BLaER1 (cell line): ENCODE results near the gene SEMA4B.
"Not testable (repeated sequence)": the region's sequence is repeated elsewhere in the genome, so short reads cannot be mapped to it uniquely, and the experiment has no call there.

ENCODE experiments used
- H3K27ac ChIP-seq: shearing (Covaris generic); formaldehyde crosslinking; 2 replicates; pipeline ENCODE4 v1.8.1; 2022
- H3K27me3 ChIP-seq: shearing (Covaris generic); formaldehyde crosslinking; 2 replicates; pipeline ENCODE4 v1.8.1; 2022
- H3K36me3 ChIP-seq: shearing (Covaris generic); formaldehyde crosslinking; 2 replicates; pipeline ENCODE4 v1.8.1; 2022
- H3K4me1 ChIP-seq: shearing (Covaris generic); formaldehyde crosslinking; 2 replicates; pipeline ENCODE4 v1.8.1; 2022
- H3K4me2 ChIP-seq: shearing (Covaris generic); formaldehyde crosslinking; 2 replicates; pipeline ENCODE4 v1.8.1; 2022
- H3K4me3 ChIP-seq: shearing (Covaris generic); formaldehyde crosslinking; 2 replicates; pipeline ENCODE4 v1.8.1; 2022
- H3K9ac ChIP-seq: shearing (Covaris generic); formaldehyde crosslinking; 2 replicates; pipeline ENCODE4 v1.8.1; 2022
- H3K9me3 ChIP-seq: shearing (Covaris generic); formaldehyde crosslinking; 2 replicates; pipeline ENCODE4 v1.8.1; 2022
- H4K20me1 ChIP-seq: shearing (Covaris generic); formaldehyde crosslinking; 2 replicates; pipeline ENCODE4 v1.8.1; 2022
- Cebpa-rat ChIP-seq: shearing (Covaris generic); IDR thresholded peaks from 2 replicates; pipeline ENCODE4 v1.8.1; 2022

The SEMA4B gene

GRCh38 chr15:90243943-90244639 is 43.0 kb downstream of the SEMA4B start:
- Histone ChIP-seq H3K4me1 (peaks cover 4% of the 10 kb centered on the region), H3K27me3 (peaks cover 3% of the 10 kb centered on the region; the same call in 1 of the 2 replicates), H3K4me2 (no peak overlapping the region), H3K4me3 (no peak overlapping the region), H3K9me3 (no peaks in the 10 kb centered on the region), H3K9ac (no peak overlapping the region), H3K27ac (no peak overlapping the region), H3K36me3 (peaks cover 19% of the 10 kb centered on the region), H4K20me1 (no peaks in the 10 kb centered on the region)
- TF ChIP-seq Cebpa-rat: no peak

- Histone ChIP-seq H3K4me1 (peaks cover 15% of the 10 kb centered on the region), H3K36me3 (no peaks in the 10 kb centered on the region), H3K27me3 (peaks cover 16% of the 10 kb centered on the region), H3K27ac (no peak overlapping the region), H4K20me1 (no peaks in the 10 kb centered on the region), H3K9me3 (no peaks in the 10 kb centered on the region), H3K9ac (no peak overlapping the region), H3K4me2 (peak overlapping the region; percentile 96), H3K4me3 (no peak overlapping the region)
- no peak for TF ChIP-seq Cebpa-rat
These were observed 47.7 kb downstream of the SEMA4B start for GRCh38 chr15:90248789-90249202.

GRCh38 chr15:90249203-90249863 is 48.2 kb downstream of the SEMA4B start, which contains the start of gene TTLL13:
Gene TTLL13, plus strand, starts transcription at chr15:90249556. Its CDS starts 1,075 bp downstream, at chr15:90250631.
- Histone ChIP-seq H3K4me2 (peak within 1 kb of the TSS; percentile 96), H3K27ac (no peak within 1 kb of the TSS), H3K4me3 (peak within 1 kb of the TSS; percentile 64), H3K4me1 (peaks cover 16% of the 10 kb centered on the region), H3K9ac (0 out of 2 replicates have a peak within 1 kb of the TSS, but pooled peaks have one; percentile 45), H3K36me3 (no peaks in the 10 kb centered on the region), H4K20me1 (no peaks in the 10 kb centered on the region), H3K27me3 (peaks cover 16% of the 10 kb centered on the region), H3K9me3 (no peaks in the 10 kb centered on the region)
- no peak for TF ChIP-seq Cebpa-rat

GRCh38 chr15:90257776-90258175 is 56.6 kb downstream of the SEMA4B start:
- TF ChIP-seq Cebpa-rat: no peak
- Histone ChIP-seq H3K9me3 (no peaks in the 10 kb centered on the region), H4K20me1 (no peaks in the 10 kb centered on the region), H3K27me3 (no peaks in the 10 kb centered on the region), H3K4me1 (peaks cover 34% of the 10 kb centered on the region), H3K4me3 (no peak overlapping the region), H3K9ac (no peak overlapping the region), H3K4me2 (no peak overlapping the region), H3K27ac (no peak overlapping the region), H3K36me3 (no peaks in the 10 kb centered on the region)

GRCh38 chr15:90259524-90259923 is 58.4 kb downstream of the SEMA4B start:
- Histone ChIP-seq H3K4me3 (no peak overlapping the region), H3K36me3 (no peaks in the 10 kb centered on the region), H4K20me1 (no peaks in the 10 kb centered on the region), H3K4me1 (peaks cover 47% of the 10 kb centered on the region), H3K9me3 (no peaks in the 10 kb centered on the region), H3K27ac (no peak overlapping the region), H3K27me3 (no peaks in the 10 kb centered on the region), H3K9ac (no peak overlapping the region), H3K4me2 (no peak overlapping the region)
- TF ChIP-seq Cebpa-rat: no peak

GRCh38 chr15:90260731-90261130 is 59.6 kb downstream of the SEMA4B start:
- H3K27ac ChIP-seq, H3K27me3 ChIP-seq, H3K4me3 ChIP-seq, H3K36me3 ChIP-seq, H3K9me3 ChIP-seq, H4K20me1 ChIP-seq, H3K9ac ChIP-seq: not testable (repeated sequence)
- Histone ChIP-seq H3K4me2 (peak overlapping the region; percentile 56), H3K4me1 (peaks cover 46% of the 10 kb centered on the region)

- no peak for TF ChIP-seq Cebpa-rat
- Histone ChIP-seq H3K27ac (no peak overlapping the region), H3K9ac (no peak overlapping the region), H3K9me3 (no peaks in the 10 kb centered on the region), H3K4me2 (peak overlapping the region; percentile 56; the same call in 1 of the 2 replicates), H3K36me3 (no peaks in the 10 kb centered on the region), H3K27me3 (no peaks in the 10 kb centered on the region), H4K20me1 (peaks cover 4% of the 10 kb centered on the region), H3K4me3 (no peak overlapping the region), H3K4me1 (peaks cover 50% of the 10 kb centered on the region)
These were observed 60.7 kb downstream of the SEMA4B start for GRCh38 chr15:90261811-90262210.

- no peak overlapping the region for H3K27ac ChIP-seq
- no peak overlapping the region for H3K4me3 ChIP-seq
- H3K9ac ChIP-seq: no peak overlapping the region
- H3K4me1 ChIP-seq: peaks cover 56% of the 10 kb centered on the region
- H3K4me2 ChIP-seq: no peak overlapping the region
- peaks cover 10% of the 10 kb centered on the region for H4K20me1 ChIP-seq
- TF ChIP-seq Cebpa-rat: no peak
- H3K9me3 ChIP-seq: no peaks in the 10 kb centered on the region
- no peaks in the 10 kb centered on the region for H3K27me3 ChIP-seq
- H3K36me3 ChIP-seq: no peaks in the 10 kb centered on the region
These were observed 61.3 kb downstream of the SEMA4B start for GRCh38 chr15:90262426-90262825.

- H3K36me3 ChIP-seq: peaks cover 9% of the 10 kb centered on the region
- H3K4me3 ChIP-seq: peak overlapping the region; percentile 77
- H3K27ac ChIP-seq: peak overlapping the region; percentile 93
- peaks cover 32% of the 10 kb centered on the region for H4K20me1 ChIP-seq
- peak overlapping the region; percentile 96 for H3K4me2 ChIP-seq
- no peak for TF ChIP-seq Cebpa-rat
- peak overlapping the region; percentile 86 for H3K9ac ChIP-seq
- H3K4me1 ChIP-seq: peaks cover 78% of the 10 kb centered on the region
- no peaks in the 10 kb centered on the region for H3K9me3 ChIP-seq
- H3K27me3 ChIP-seq: no peaks in the 10 kb centered on the region
These were observed 63.5 kb downstream of the SEMA4B start for GRCh38 chr15:90264671-90265070.

GRCh38 chr15:90265271-90266060 is 64.3 kb downstream of the SEMA4B start, which contains the start of gene NGRN:
Gene NGRN, plus strand, starts transcription at chr15:90265672. Its CDS starts 41 bp downstream, at chr15:90265713.
- Histone ChIP-seq H3K9me3 (no peaks in the 10 kb centered on the region), H3K27me3 (no peaks in the 10 kb centered on the region), H3K9ac (peak within 1 kb of the TSS; percentile 86), H3K27ac (peak within 1 kb of the TSS; percentile 93), H4K20me1 (peaks cover 40% of the 10 kb centered on the region), H3K4me2 (peak within 1 kb of the TSS; percentile 96), H3K4me3 (peak within 1 kb of the TSS; percentile 77), H3K36me3 (peaks cover 17% of the 10 kb centered on the region), H3K4me1 (peaks cover 76% of the 10 kb centered on the region)
- TF ChIP-seq Cebpa-rat: no peak
